ENCODE data around the gene PACS2.

The PACS2 gene

GRCh38 chr14:105389976-105390848 is 75.7 kb downstream of the PACS2 start:
- Histone ChIP-seq H2AFZ (ENCODE audit: low read length, unreplicated experiment) (no peak overlapping the region), H3K27ac (ENCODE audit: low read depth, low read length) (no peak overlapping the region), H3K36me3 (ENCODE audit: insufficient read depth, low read length) (no peaks in the 10 kb centered on the region), H3K79me2 (ENCODE audit: control insufficient read depth, insufficient read depth, low read length, unreplicated experiment) (no peaks in the 10 kb centered on the region), H3K27me3 (ENCODE audit: insufficient read depth, low read length) (no peaks in the 10 kb centered on the region), H3K4me1 (ENCODE audit: control insufficient read depth, insufficient read depth, low read length, unreplicated experiment) (no peaks in the 10 kb centered on the region), H3K4me3 (ENCODE audit: low read depth, low read length) (no peak overlapping the region)

GRCh38 chr14:105390849-105391500 is 76.4 kb downstream of the PACS2 start:
- no peak overlapping the region for H3K4me3 ChIP-seq (ENCODE audit: low read depth, low read length)
- no peaks in the 10 kb centered on the region for H3K79me2 ChIP-seq (ENCODE audit: control insufficient read depth, insufficient read depth, low read length, unreplicated experiment)
- no peak overlapping the region for H3K27ac ChIP-seq (ENCODE audit: low read depth, low read length)
- H3K27me3 ChIP-seq (ENCODE audit: insufficient read depth, low read length) = no peaks in the 10 kb centered on the region
- H2AFZ ChIP-seq (ENCODE audit: low read length, unreplicated experiment) = no peak overlapping the region
- H3K36me3 ChIP-seq (ENCODE audit: insufficient read depth, low read length) = no peaks in the 10 kb centered on the region
- H3K4me1 ChIP-seq (ENCODE audit: control insufficient read depth, insufficient read depth, low read length, unreplicated experiment) = no peaks in the 10 kb centered on the region

- Histone ChIP-seq H3K27me3 (ENCODE audit: insufficient read depth, low read length) (no peaks in the 10 kb centered on the region), H3K27ac (ENCODE audit: low read depth, low read length) (no peak overlapping the region), H3K4me1 (ENCODE audit: control insufficient read depth, insufficient read depth, low read length, unreplicated experiment) (no peaks in the 10 kb centered on the region), H3K79me2 (ENCODE audit: control insufficient read depth, insufficient read depth, low read length, unreplicated experiment) (no peaks in the 10 kb centered on the region), H3K4me3 (ENCODE audit: low read depth, low read length) (no peak overlapping the region), H2AFZ (ENCODE audit: low read length, unreplicated experiment) (no peak overlapping the region), H3K36me3 (ENCODE audit: insufficient read depth, low read length) (no peaks in the 10 kb centered on the region)
These were observed 77.0 kb downstream of the PACS2 start for GRCh38 chr14:105391541-105391940.

- H3K79me2 ChIP-seq (ENCODE audit: control insufficient read depth, insufficient read depth, low read length, unreplicated experiment) = no peaks in the 10 kb centered on the region
- H3K36me3 ChIP-seq (ENCODE audit: insufficient read depth, low read length) = no peaks in the 10 kb centered on the region
- H3K4me1 ChIP-seq (ENCODE audit: control insufficient read depth, insufficient read depth, low read length, unreplicated experiment) = peaks cover 4% of the 10 kb centered on the region
- H3K27me3 ChIP-seq (ENCODE audit: insufficient read depth, low read length) = no peaks in the 10 kb centered on the region
- H3K4me3 ChIP-seq (ENCODE audit: low read depth, low read length) = no peak overlapping the region
- H3K27ac ChIP-seq (ENCODE audit: low read depth, low read length) = no peak overlapping the region
- no peak overlapping the region for H2AFZ ChIP-seq (ENCODE audit: low read length, unreplicated experiment)
These were observed 77.9 kb downstream of the PACS2 start for GRCh38 chr14:105392131-105393090.

- Histone ChIP-seq H3K36me3 (ENCODE audit: insufficient read depth, low read length) (no peaks in the 10 kb centered on the region), H2AFZ (ENCODE audit: low read length, unreplicated experiment) (no peak overlapping the region), H3K4me1 (ENCODE audit: control insufficient read depth, insufficient read depth, low read length, unreplicated experiment) (peaks cover 8% of the 10 kb centered on the region), H3K4me3 (ENCODE audit: low read depth, low read length) (no peak overlapping the region), H3K27me3 (ENCODE audit: insufficient read depth, low read length) (no peaks in the 10 kb centered on the region), H3K27ac (ENCODE audit: low read depth, low read length) (no peak overlapping the region), H3K79me2 (ENCODE audit: control insufficient read depth, insufficient read depth, low read length, unreplicated experiment) (no peaks in the 10 kb centered on the region)
These were observed 78.6 kb downstream of the PACS2 start for GRCh38 chr14:105393151-105393550.

GRCh38 chr14:105394714-105395537 is 80.4 kb downstream of the PACS2 start:
- Histone ChIP-seq H3K79me2 (ENCODE audit: control insufficient read depth, insufficient read depth, low read length, unreplicated experiment) (peaks cover 14% of the 10 kb centered on the region), H3K4me3 (ENCODE audit: low read depth, low read length) (no peak overlapping the region), H3K4me1 (ENCODE audit: control insufficient read depth, insufficient read depth, low read length, unreplicated experiment) (peaks cover 8% of the 10 kb centered on the region), H3K27me3 (ENCODE audit: insufficient read depth, low read length) (no peaks in the 10 kb centered on the region), H3K27ac (ENCODE audit: low read depth, low read length) (no peak overlapping the region), H2AFZ (ENCODE audit: low read length, unreplicated experiment) (no peak overlapping the region), H3K36me3 (ENCODE audit: insufficient read depth, low read length) (peaks cover 7% of the 10 kb centered on the region; the same call in 1 of the 2 replicates)

- Histone ChIP-seq H2AFZ (ENCODE audit: low read length, unreplicated experiment) (no peak overlapping the region), H3K27me3 (ENCODE audit: insufficient read depth, low read length) (no peaks in the 10 kb centered on the region), H3K79me2 (ENCODE audit: control insufficient read depth, insufficient read depth, low read length, unreplicated experiment) (peaks cover 19% of the 10 kb centered on the region), H3K4me3 (ENCODE audit: low read depth, low read length) (no peak overlapping the region), H3K36me3 (ENCODE audit: insufficient read depth, low read length) (peaks cover 13% of the 10 kb centered on the region), H3K4me1 (ENCODE audit: control insufficient read depth, insufficient read depth, low read length, unreplicated experiment) (peaks cover 8% of the 10 kb centered on the region), H3K27ac (ENCODE audit: low read depth, low read length) (no peak overlapping the region)
These were observed 80.9 kb downstream of the PACS2 start for GRCh38 chr14:105395538-105395854.

- peak overlapping the region; percentile 99 for H3K4me3 ChIP-seq (ENCODE audit: low read depth, low read length)
- H3K27ac ChIP-seq (ENCODE audit: low read depth, low read length) = peak overlapping the region; percentile 74
- H2AFZ ChIP-seq (ENCODE audit: low read length, unreplicated experiment) = peak overlapping the region; percentile 89
- peaks cover 20% of the 10 kb centered on the region for H3K36me3 ChIP-seq (ENCODE audit: insufficient read depth, low read length)
- peaks cover 8% of the 10 kb centered on the region for H3K4me1 ChIP-seq (ENCODE audit: control insufficient read depth, insufficient read depth, low read length, unreplicated experiment)
- H3K27me3 ChIP-seq (ENCODE audit: insufficient read depth, low read length) = no peaks in the 10 kb centered on the region
- H3K79me2 ChIP-seq (ENCODE audit: control insufficient read depth, insufficient read depth, low read length, unreplicated experiment) = peaks cover 19% of the 10 kb centered on the region
These were observed 82.9 kb downstream of the PACS2 start for GRCh38 chr14:105397350-105397931.

GRCh38 chr14:105398044-105398725 is 83.6 kb downstream of the PACS2 start, which contains the start of gene TEX22:
Gene TEX22, plus strand, starts transcription at chr14:105398538. Its CDS starts 803 bp downstream, at chr14:105399341.
- Histone ChIP-seq H3K79me2 (ENCODE audit: control insufficient read depth, insufficient read depth, low read length, unreplicated experiment) (peaks cover 19% of the 10 kb centered on the region), H3K4me3 (ENCODE audit: low read depth, low read length) (peak within 1 kb of the TSS; percentile 99), H3K4me1 (ENCODE audit: control insufficient read depth, insufficient read depth, low read length, unreplicated experiment) (peaks cover 8% of the 10 kb centered on the region), H3K27ac (ENCODE audit: low read depth, low read length) (peak within 1 kb of the TSS; percentile 74), H2AFZ (ENCODE audit: low read length, unreplicated experiment) (peak within 1 kb of the TSS; percentile 89), H3K27me3 (ENCODE audit: insufficient read depth, low read length) (no peaks in the 10 kb centered on the region), H3K36me3 (ENCODE audit: insufficient read depth, low read length) (peaks cover 20% of the 10 kb centered on the region)
